Colonic mucosa (tissue), 4 donors: ENCODE data around the gene PTTG1IP. TPM values are rescaled to one million over a fixed set of nuclear protein-coding genes. Genes with fewer than 3 reads are reported as not detected.

Experiments
- DNase-seq: peaks from one replicate; pipeline ENCODE4 v3.0.0-alpha.2; 2020
- H3K27ac ChIP-seq: fragments of 200-600 bp; one replicate; pipeline ENCODE4 v1.8.0; 2021
- H3K27me3 ChIP-seq: fragments of 200-600 bp; one replicate; pipeline ENCODE4 v1.8.0; 2021
- H3K36me3 ChIP-seq: fragments of 200-600 bp; one replicate; pipeline ENCODE4 v1.8.0; 2021
- H3K4me1 ChIP-seq: fragments of 200-600 bp; one replicate; pipeline ENCODE4 v1.8.0; 2021; ENCODE audit warnings: mild to moderate bottlenecking
- H3K4me3 ChIP-seq: fragments of 200-600 bp; one replicate; pipeline ENCODE4 v1.8.0; 2021
- H3K9ac ChIP-seq, 2 donors: one replicate each; pipeline ENCODE4 v1.7.0; 2013; ENCODE audit warnings: control low read depth in 2 of 2, low read depth in 2 of 2, low read length in 2 of 2
- H3K9me3 ChIP-seq: fragments of 200-600 bp; one replicate; pipeline ENCODE4 v1.8.0; 2021
- intact Hi-C: fragments of 100-400 bp; cut with DNase I; formaldehyde crosslinking; loops from one replicate; pipeline ENCODE4 v1.14.1; 2022
- total RNA-seq, 2 donors: library from RNA; stranded (reverse); fragmentation: NEBNext Ultra II Directional in 1 of 2; extraction: Animal tissue kit (Norgen Biotek cat#: 25700) in 1 of 2; gene quantifications; one replicate each; pipeline ENCODE4 v1.2.1, GENCODE V29; 2021
- TF ChIP-seq, protein P1 (sequence below): fragments of 200-600 bp; IDR thresholded peaks from one replicate; pipeline ENCODE4 v1.8.0; 2022; ENCODE audit warnings: antibody characterized with exemption, mild to moderate bottlenecking
- donor health status: healthy.
- donor health status: DM: no; HTN: no; CAD: no.
- donor health status: DM: no; HTN: no; CAD: no.

Gene PTTG1IP
- total RNA-seq, 2 donors from 2014 or later, result 218 to 414 TPM

GRCh38 chr21:44896561-44897286 is 23.2 kb upstream of the PTTG1IP start:
- H3K36me3 ChIP-seq, result no peaks in the 10 kb centered on the region
- intact Hi-C loops, result no loop called here
- H3K9me3 ChIP-seq, result no peaks in the 10 kb centered on the region
- no peaks in the 10 kb centered on the region for H3K27me3 ChIP-seq
- H3K4me1 ChIP-seq, result peaks cover 4% of the 10 kb centered on the region
- TF ChIP-seq, protein P1, sequence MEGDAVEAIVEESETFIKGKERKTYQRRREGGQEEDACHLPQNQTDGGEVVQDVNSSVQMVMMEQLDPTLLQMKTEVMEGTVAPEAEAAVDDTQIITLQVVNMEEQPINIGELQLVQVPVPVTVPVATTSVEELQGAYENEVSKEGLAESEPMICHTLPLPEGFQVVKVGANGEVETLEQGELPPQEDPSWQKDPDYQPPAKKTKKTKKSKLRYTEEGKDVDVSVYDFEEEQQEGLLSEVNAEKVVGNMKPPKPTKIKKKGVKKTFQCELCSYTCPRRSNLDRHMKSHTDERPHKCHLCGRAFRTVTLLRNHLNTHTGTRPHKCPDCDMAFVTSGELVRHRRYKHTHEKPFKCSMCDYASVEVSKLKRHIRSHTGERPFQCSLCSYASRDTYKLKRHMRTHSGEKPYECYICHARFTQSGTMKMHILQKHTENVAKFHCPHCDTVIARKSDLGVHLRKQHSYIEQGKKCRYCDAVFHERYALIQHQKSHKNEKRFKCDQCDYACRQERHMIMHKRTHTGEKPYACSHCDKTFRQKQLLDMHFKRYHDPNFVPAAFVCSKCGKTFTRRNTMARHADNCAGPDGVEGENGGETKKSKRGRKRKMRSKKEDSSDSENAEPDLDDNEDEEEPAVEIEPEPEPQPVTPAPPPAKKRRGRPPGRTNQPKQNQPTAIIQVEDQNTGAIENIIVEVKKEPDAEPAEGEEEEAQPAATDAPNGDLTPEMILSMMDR, result no peak
- H3K9ac ChIP-seq, result no peak overlapping the region
- no peak overlapping the region for H3K4me3 ChIP-seq
- no peak overlapping the region for H3K27ac ChIP-seq
- DNase-seq, result no peak

- H3K9me3 ChIP-seq, result no peaks in the 10 kb centered on the region
- peaks cover 4% of the 10 kb centered on the region for H3K4me1 ChIP-seq
Observed at GRCh38 chr21:44895859-44896258, 22.4 kb upstream of the PTTG1IP start.

GRCh38 chr21:44894687-44895302 is 21.3 kb upstream of the PTTG1IP start:
- Histone ChIP-seq H3K27me3 (no peaks in the 10 kb centered on the region), H3K9ac (no peak overlapping the region), H3K4me3 (no peak overlapping the region), H3K36me3 (no peaks in the 10 kb centered on the region), H3K27ac (no peak overlapping the region), H3K4me1 (peaks cover 4% of the 10 kb centered on the region), H3K9me3 (no peaks in the 10 kb centered on the region)
- TF ChIP-seq, protein P1, result no peak
- intact Hi-C loops, result no loop called here
- no peak for DNase-seq

More at GRCh38 chr21:44895859-44896258, 22.4 kb upstream of the PTTG1IP start:
- intact Hi-C loops, result no loop called here
- Histone ChIP-seq H3K27me3 (no peaks in the 10 kb centered on the region), H3K9ac (no peak overlapping the region), H3K4me3 (no peak overlapping the region), H3K27ac (no peak overlapping the region), H3K36me3 (no peaks in the 10 kb centered on the region)
- TF ChIP-seq, protein P1, result no peak
- DNase-seq, result no peak

DNA sequence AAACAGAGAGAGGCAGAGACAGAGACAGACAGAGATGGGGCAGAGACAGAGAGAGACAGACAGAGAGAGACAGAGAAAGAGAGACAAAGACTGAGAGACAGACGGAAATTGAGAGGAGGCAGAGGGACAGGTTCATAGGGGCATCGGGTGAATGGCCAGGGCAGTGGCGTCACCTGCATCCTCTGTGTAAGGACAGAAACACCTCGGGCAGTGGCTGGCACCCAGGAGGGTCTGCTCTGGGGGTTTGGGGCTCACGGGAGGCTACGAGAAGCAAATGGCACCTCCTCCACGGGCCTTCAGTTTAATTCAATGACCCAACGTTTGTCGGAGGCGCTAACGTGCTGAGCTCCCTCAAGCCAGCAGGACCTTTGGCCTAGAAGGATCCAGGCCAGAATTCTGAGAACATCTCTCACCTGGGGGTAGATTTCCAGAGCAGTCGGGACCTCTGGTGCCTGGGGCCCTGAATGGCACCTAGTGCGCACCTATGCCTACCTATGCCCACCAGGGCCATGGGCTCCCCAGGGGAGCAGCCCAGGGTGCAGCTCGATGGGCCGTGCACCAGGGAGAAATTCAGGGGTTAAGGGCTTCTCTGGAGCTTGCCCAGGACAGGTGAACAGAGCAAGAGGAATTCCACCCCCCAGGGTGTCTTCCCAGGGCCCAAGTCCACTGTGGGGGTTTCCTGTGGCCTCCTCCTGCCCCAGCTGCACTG is 20.6 kb upstream of the PTTG1IP start:
- no peaks in the 10 kb centered on the region for H3K27me3 ChIP-seq
- intact Hi-C loops, result no loop called here
- no peak for DNase-seq

DNA sequence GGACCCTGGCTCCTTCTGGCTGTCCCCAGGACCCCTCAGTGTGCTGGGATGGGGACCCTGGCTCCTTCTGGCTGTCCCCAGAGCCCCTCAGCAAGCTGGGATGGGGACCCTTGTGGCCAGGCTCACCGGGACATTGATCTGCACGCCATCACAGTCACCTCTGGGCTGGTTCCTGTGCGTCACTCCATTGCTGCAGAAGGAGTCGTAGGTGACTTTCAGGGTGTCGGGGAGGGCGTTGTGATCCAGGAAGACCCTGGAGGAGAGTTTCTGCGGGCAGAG is 19.7 kb upstream of the PTTG1IP start:
- no peak for DNase-seq
- TF ChIP-seq, protein P1, result no peak
- Histone ChIP-seq H3K27ac (no peak overlapping the region), H3K36me3 (no peaks in the 10 kb centered on the region), H3K4me1 (peaks cover 4% of the 10 kb centered on the region), H3K27me3 (no peaks in the 10 kb centered on the region), H3K9ac (no peak overlapping the region), H3K9me3 (no peaks in the 10 kb centered on the region), H3K4me3 (no peak overlapping the region)
- intact Hi-C loops, result no loop called here

More for the DNA sequence above, 20.6 kb upstream of the PTTG1IP start:
- Histone ChIP-seq H3K9me3 (no peaks in the 10 kb centered on the region), H3K27ac (no peak overlapping the region), H3K9ac (no peak overlapping the region), H3K36me3 (no peaks in the 10 kb centered on the region), H3K4me3 (no peak overlapping the region), H3K4me1 (peaks cover 4% of the 10 kb centered on the region)
- TF ChIP-seq, protein P1, result no peak
